Endothelial cell of umbilical vein (primary cell): ENCODE results near the gene SMIM38.

Experiments used
- CTCF ChIP-seq, 2 donors: IDR thresholded peaks; 1 replicate in 1 of 2; 2 replicates in 1 of 2; pipeline ENCODE4 v1.5.1; 2011; ENCODE audit warnings: low read length in 2 of 2, mild to moderate bottlenecking in 2 of 2, moderate library complexity in 2 of 2, control low read depth in 1 of 2, inconsistent platforms in 1 of 2, low read depth in 1 of 2; ENCODE audit not compliant: insufficient read depth in 1 of 2; ENCODE audit errors: extremely low read depth in 1 of 2
- EZH2 ChIP-seq: IDR thresholded peaks from 2 replicates; pipeline ENCODE4 v1.6.1; 2012; ENCODE audit warnings: borderline replicate concordance, low read depth, mild to moderate bottlenecking, moderate library complexity, low read length, inconsistent platforms; ENCODE audit not compliant: severe bottlenecking
- POLR2A ChIP-seq: IDR thresholded peaks from 2 replicates; pipeline ENCODE4 v1.6.1; 2012; ENCODE audit warnings: low read depth, mild to moderate bottlenecking, control low read depth, low read length

- TF ChIP-seq CTCF (IDR thresholded peaks at IDR 0.05; ENCODE audit: extremely low read depth in 1 of 2, insufficient read depth in 1 of 2, low read depth in 1 of 2, low read length in 2 of 2) (no peak), EZH2 (no peak), POLR2A (no peak)
Observed at GRCh38 chr11:69135420-69136363, 20.0 kb upstream of the SMIM38 start.
